Measurements from ENCODE around the gene EIF4E2.

DNA sequence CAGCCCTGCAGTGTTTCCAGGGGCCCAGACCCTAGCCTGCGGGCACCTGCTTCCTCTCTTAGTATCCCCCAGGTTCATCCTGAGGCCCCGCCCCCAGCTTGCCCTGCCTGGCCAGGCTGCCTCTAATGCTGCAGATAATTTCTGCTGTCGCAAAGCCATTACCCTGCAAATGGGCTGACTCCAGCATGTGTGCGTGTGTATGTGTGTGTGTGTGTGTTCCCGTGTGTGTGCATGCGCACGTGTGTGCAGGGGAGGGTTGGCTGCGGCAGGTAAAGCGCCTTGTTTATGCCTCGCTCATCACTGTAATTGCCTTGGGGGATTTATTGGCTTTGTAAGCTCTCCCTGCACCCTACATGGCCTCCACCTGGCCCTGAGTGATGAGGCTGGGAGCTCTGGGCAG lies 37.9 kb upstream of the EIF4E2 start:
- TF ChIP-seq GATA2 (IDR thresholded peaks at IDR 0.05; ENCODE audit: low read depth, low read length), result no peak
- no peak for TF ChIP-seq GATA3 (IDR thresholded peaks at IDR 0.05; ENCODE audit: low read depth, low read length)
